GM18508 (cell line): ENCODE data around the gene VAT1L.

Source experiments
- ATAC-seq: cut with Tn5 transposase; IDR thresholded peaks from one replicate; pipeline ENCODE4 v1.9.1; 2021; ENCODE audit warnings: moderate number of reproducible peaks; ENCODE audit not compliant: insufficient read depth, unreplicated experiment

Gene VAT1L

GRCh38 chr16:77788181-77789084 is at the start of gene VAT1L:
Gene VAT1L (plus strand): TSS chr16:77788564. CDS start chr16:77788683, 119 bp downstream.
- ATAC-seq: no peak

- no peak for ATAC-seq
Measured at GRCh38 chr16:77738706-77739558, 49.4 kb upstream of the VAT1L start.

DNA sequence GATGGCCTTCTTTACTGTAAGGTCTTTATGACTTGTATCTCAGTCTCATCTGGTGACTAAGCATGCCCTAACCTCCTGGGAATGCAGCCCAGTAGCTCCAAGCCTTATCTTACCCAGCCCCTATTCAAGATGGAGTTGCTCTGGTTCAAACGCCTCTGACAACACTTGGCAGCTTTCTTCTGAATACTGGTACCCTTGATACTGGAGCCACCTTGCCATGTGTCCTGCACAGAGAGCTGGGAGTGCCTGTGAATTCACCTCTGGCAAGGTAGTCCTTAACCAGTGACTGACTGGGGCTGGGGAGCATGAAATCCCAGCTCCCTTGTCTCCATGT is 48.8 kb upstream of the VAT1L start:
- ATAC-seq: no peak

GRCh38 chr16:77744141-77744540 is 44.2 kb upstream of the VAT1L start:
- no peak for ATAC-seq

DNA sequence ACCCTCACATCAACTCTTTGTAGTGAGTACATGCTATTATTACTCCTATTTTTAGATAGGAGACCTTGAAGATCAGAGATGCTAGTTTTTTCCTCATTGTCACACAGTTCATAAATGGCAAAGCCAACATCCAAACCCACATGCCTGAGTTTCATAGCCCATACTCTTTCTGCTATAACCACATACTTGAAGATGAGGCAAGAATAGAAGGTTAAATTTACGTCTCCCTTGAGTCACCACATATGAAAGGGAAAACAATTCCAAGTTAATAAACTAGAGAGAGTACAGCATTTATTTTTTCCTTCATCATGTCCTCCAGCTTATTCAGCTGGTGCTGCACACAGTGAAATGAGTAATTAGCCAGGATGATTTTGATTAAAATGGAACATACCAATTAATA is 42.4 kb upstream of the VAT1L start:
- ATAC-seq: no peak

- ATAC-seq: no peak
Measured at GRCh38 chr16:77748421-77749005, 39.9 kb upstream of the VAT1L start.

DNA sequence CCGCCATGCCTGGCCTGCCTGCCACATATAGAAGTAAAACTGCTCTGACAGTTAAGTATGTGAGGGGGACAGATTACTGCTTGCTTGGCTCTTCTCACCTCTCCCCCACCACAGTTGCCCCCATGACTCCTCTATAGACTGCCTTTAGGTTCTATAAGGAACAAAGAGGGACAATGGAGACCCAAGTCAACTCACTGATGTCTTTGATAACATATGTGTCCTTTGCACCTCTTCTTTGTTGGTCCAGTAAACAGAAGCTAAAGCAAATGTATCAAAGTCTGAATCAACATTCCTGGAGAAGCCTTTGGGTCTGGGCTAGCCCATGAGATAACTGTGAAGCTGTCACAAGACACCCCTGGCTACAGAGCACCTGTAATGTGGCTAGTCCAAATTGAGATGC is 38.9 kb upstream of the VAT1L start:
- no peak for ATAC-seq

GRCh38 chr16:77758046-77758445 is 30.3 kb upstream of the VAT1L start:
- ATAC-seq: no peak

GRCh38 chr16:77758508-77758907 is 29.9 kb upstream of the VAT1L start:
- ATAC-seq: no peak

GRCh38 chr16:77759201-77759600 is 29.2 kb upstream of the VAT1L start:
- ATAC-seq: no peak

DNA sequence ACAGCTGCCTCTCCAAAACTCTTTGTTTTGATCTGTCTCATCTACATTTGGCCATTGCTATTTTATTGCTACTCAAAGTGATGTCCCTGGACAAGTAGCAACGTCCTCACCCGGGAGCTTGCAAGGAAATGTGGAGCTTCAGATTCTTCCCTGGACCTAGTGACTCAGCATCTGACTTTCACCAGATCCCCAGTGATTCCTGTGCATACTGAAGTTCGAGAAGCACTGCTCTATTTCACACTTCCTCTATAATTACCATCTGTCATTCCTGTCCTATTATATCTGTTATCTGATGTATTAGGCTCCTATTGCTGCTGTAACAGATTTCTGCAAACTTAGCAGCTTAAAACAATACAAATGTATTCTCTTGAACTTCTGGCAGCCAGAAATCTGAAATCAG is 28.5 kb upstream of the VAT1L start:
- no peak for ATAC-seq

DNA sequence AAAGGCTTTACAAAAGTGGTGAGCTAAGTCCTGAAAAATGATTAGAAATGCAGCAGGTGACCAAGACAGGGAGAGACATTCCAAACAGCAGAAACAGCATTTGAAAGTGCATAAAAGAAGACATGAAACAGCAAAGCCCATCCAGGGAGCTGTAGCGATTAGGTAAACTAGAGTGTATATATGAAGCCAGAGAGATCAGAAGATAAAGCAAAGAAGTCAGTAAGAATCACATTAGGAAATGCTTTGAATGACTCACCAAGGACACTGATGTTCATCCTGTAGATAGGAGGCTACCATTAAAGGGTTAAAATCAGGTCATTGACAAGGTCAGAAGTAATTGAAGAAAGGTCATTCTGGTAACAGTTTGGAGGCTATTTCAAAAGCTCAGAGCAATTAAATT is 27.6 kb upstream of the VAT1L start:
- ATAC-seq: no peak

DNA sequence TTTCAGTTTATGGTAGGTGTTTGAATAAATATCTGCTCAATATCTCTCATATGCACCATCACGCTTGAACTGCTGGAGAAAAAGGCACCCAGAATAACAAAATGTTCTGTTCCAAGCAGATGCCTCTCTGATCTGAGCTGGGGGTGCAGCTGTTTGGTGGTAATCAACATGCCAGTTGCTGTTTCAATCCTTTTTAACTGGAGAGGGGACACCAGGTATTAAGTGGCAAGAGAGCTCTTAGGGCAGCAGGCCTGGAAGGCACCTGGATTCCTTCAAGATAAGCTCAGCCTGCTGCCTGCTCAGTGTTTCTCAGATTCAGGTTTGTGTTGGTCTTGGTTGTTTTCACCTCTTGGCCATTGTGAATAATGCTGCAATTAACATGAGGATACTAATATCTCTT is 27.2 kb upstream of the VAT1L start:
- no peak for ATAC-seq

- no peak for ATAC-seq
Measured at GRCh38 chr16:77762262-77762661, 26.1 kb upstream of the VAT1L start.

DNA sequence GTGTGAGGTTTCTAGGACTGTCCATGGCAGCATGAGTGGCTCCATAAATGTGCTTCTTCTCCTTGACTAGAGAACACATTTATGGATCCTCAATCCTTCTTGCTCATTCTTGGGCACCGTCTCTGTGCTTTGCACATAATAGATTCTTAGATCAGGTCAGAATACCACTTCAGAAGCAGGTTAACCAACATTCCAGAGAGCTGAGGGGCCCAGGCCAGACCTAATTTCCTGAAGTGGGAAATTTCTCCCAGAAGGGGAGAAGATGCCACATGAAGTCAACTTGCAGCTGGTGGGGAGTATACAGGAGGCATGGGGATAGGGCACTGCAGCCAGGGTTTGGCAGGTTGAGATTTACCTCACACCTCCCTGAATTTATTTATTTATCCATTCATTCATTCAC is 24.4 kb upstream of the VAT1L start:
- no peak for ATAC-seq

GRCh38 chr16:77767211-77767610 is 21.2 kb upstream of the VAT1L start:
- no peak for ATAC-seq

GRCh38 chr16:77767826-77768225 is 20.5 kb upstream of the VAT1L start:
- ATAC-seq: no peak

DNA sequence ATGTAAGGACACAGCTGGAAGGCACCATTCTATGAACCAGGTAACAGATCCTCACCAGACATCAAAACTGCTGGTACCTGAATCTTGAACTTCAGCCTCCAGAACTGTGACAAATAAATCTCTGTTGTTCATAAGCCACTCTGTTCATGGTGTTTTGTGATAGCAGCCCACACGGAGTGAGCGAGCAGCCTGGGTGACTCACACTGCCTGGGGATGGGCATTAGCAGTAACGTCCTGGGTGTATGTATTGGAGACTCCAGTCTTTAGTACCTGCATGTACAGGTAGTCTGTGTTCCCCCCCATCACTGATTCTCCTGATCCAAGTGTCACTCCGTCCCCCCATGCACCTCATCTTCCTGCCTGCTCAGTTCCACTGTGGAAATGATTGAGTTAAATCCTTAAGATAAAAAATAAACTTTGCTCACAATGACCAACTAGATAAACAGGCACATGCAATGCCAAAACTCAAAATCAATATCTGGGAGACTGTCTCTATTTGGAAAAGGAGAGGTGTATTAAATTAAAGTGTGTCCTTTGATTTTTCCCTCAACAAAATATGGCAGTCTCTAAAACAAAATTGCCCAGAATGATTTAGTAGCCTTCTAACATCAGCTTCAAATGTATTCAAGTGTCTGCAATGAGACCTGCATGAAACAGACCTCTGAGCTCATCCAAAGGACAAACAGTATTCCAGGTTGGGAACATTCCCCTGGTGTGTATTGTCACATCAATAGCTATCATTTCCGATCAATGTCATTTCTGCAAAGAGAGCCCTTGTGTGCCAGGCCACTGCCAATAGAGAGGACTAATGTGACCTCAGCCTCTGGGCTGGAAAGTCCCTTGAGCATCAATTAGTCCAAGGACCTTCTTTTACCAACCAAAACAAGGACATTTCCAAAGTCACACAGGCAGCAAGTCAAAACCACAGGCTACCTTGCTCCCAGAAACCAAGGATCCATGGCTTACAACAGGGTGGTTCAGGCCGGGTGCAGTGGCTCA is 12.2 kb upstream of the VAT1L start:
- ATAC-seq: no peak

DNA sequence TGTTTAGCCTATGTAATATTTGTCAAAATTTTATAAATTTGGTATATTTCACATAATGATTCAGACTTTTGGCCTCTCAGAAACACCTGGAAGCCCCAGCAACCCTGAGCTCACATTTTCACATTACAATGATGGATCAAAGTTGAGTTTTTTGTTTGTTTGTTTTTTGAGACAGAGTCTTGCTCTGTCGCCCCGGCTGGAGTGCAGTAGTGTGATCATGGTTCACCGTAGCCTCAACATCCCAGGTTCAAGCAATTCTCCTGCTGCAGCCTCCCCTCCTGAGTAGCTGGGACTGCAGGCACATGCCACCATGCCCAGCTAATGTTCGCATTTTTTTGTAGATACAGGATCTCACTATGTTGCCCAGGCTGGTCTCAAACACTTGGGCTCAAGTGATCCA is 10.6 kb upstream of the VAT1L start:
- ATAC-seq: no peak

DNA sequence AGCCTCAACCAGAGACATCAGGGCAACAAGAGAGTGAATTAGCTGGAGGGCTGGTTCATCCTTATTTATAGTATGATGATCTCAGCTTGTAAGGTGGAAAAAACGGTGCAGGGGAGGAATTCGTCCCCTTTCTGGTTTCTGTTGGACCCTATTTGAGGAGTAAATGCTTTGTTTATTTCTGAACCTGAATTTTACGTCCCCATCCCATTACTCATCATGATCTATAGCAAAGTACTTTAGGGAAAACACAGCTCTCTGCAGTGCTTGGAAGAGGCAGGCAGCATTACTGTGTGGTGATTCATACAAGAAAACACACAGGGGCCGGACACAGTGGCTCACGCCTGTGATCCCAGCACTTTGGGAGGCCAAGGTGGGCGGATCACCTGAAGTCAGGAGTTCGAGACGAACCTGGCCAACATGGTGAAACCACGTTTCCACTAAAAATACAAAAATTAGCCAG is 8.0 kb upstream of the VAT1L start:
- no peak for ATAC-seq
